HG03378 (cell line): Measurements from ENCODE around the gene UBAP1L.
"Not testable (repeated sequence)": the region's sequence is repeated elsewhere in the genome, so short reads cannot be mapped to it uniquely, and the experiment has no call there.

Source experiments
- ATAC-seq: cut with Tn5 transposase; IDR thresholded peaks from one replicate; pipeline ENCODE4 v1.9.1; 2021; ENCODE audit warnings: mild to moderate bottlenecking, moderate library complexity; ENCODE audit not compliant: unreplicated experiment

The UBAP1L gene

GRCh38 chr15:65085207-65085753, 29.7 kb downstream of the UBAP1L start:
- ATAC-seq = no peak

DNA sequence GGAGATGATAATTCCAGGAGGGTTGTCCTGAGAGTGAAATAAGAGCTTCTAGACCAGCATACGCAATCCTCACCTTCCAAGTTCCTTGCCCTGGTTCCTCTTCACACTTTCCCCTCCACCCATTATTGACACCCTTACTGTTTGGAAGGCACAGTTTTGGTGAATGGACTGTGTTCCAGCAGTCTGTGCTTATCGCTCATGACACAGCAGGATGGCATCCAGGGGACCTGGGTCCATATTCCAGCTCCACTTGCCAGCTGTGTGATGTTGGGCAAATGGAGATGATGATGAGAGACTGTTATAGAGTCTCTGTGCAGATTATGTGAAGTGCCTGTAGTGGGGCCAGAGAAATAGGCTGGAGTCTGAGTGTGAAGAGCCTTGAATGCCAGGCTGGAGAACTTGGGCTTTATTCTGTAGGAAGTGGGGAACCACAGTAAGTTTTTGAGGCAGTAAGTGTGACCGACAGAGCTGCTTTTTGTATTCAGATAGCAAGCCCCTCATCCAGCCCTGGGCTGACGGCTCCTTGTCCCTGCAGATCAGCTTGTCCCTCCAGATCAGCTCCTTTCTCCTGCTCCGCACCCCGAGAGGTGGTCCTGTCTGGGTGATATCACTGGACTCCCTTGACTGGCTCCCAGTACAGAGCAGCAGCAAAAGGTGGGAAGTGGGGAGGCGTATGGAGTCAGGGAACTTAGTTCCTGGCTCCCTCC, 30.3 kb downstream of the UBAP1L start:
- ATAC-seq = no peak

- ATAC-seq = no peak
Measured at GRCh38 chr15:65083262-65083701, 31.7 kb downstream of the UBAP1L start.

- ATAC-seq = no peak
Measured at GRCh38 chr15:65082303-65082953, 32.6 kb downstream of the UBAP1L start.

DNA sequence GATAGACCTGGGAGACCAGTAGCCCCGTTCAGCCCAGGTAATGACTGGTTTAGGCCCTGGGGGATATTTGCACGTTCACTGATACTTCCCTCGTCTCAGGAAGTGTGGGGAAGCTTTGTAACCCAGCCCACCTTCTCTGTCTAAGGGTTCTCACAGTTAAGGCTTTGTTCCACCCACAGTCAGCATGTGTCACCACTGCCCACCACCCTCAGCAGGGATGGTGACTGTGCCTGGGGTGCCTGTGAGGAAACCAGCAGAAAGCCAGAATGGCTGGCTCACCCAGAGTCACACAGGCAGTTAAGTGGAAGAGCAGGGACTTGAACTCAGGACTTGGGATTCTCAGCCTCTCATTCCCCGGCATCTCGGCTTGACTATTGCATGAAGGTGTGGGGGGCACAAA, 33.2 kb downstream of the UBAP1L start:
- ATAC-seq = no peak

GRCh38 chr15:65081270-65081669, 33.7 kb downstream of the UBAP1L start:
- no peak for ATAC-seq

GRCh38 chr15:65079580-65079979, 35.4 kb downstream of the UBAP1L start:
- ATAC-seq = no peak

DNA sequence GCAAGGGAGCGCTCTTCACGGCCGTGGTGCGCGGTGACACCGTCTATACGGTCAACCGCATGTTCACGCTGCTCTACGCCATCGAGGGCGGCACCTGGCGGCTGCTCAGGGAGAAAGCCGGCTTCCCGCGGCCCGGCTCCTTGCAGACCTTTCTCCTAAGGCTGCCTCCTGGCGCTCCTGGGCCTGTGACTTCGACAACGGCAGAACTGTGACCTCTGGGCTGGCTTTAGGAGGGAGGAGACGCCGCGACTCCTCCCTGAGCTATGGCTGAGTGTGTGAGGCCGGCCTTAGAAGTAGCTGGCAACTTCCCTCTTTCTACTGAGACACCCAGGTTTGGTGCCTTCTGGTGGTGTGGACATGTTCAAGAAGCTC, 37.0 kb downstream of the UBAP1L start:
- ATAC-seq = no peak

DNA sequence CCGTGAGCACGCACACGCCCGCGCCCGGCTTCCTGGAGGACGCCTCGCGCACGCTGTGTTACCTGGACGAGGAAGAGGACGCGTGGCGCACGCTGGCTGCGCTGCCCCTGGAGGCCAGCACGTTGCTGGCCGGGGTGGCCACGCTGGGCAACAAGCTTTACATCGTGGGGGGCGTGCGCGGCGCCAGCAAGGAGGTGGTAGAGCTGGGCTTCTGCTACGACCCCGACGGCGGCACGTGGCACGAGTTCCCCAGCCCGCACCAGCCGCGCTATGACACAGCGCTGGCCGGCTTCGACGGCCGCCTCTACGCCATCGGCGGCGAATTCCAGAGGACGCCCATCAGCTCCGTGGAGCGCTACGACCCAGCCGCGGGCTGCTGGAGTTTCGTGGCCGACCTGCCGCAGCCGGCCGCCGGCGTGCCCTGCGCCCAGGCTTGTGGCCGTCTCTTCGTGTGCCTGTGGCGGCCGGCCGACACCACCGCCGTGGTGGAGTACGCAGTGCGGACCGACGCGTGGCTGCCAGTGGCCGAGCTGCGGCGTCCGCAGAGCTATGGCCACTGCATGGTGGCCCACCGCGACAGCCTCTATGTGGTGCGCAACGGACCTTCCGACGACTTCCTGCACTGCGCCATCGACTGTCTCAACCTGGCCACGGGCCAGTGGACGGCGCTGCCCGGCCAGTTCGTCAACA, 37.6 kb downstream of the UBAP1L start:
- no peak for ATAC-seq

- no peak for ATAC-seq
Measured at GRCh38 chr15:65076486-65077290, 38.3 kb downstream of the UBAP1L start, which contains the start of gene KBTBD13. Gene KBTBD13, plus strand, starts transcription at chr15:65076746. Its CDS starts 70 bp downstream, at chr15:65076816.

DNA sequence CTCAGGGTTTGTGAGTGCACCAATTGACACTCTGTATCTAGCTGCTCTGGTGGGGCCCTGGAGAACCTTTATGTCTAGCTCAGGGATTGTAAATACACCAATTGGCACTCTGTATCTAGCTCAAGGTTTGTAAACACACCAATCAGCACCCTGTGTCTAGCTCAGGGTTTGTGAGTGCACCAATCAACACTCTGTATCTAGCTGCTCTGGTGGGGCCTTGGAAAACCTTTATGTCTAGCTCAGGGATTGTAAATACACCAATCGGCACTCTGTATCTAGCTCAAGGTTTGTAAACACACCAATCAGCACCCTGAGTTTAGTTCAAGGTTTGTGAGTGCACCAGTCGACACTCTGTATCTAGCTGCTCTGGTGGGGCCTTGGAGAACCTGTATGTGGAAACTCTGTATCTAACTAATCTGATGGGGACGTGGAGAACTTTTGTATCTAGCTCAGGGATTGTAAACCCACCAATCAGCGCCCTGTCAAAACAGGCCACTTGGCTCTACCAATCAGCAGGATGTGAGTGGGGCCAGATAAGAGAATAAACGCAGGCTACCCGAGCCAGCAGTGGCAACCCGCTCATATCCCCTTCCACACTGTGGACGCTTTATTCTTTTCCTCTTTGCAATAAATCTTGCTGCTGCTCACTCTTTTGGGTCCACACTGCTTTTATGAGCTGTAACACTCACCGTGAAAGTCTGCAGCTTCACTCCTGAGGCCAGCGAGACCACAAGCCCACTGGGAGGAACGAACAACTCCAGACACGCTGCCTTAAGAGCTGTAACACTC, 39.2 kb downstream of the UBAP1L start:
- ATAC-seq = not testable (repeated sequence)

DNA sequence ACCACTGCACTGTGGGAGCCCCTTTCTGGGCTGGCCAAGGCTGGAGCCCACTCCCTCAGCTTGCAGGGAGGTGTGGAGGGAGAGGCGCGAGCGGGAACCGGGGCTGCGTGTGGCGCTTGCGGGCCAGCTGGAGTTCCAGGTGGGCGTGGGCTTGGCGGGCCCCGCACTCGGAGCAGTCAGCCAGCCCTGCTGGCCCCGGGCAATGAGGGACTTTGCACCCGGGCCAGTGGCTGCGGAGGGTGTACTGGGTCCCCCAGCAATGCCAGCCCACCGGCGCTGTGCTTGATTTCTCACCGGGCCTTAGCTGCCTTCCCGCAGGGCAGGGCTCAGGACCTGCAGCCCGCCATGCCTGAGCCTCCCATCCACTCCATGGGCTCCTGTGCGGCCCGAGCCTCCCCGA, 40.1 kb downstream of the UBAP1L start:
- not testable (repeated sequence) for ATAC-seq

GRCh38 chr15:65072617-65073016, 42.4 kb downstream of the UBAP1L start:
- ATAC-seq = no peak

- ATAC-seq = no peak
Measured at GRCh38 chr15:65072027-65072426, 43.0 kb downstream of the UBAP1L start.

DNA sequence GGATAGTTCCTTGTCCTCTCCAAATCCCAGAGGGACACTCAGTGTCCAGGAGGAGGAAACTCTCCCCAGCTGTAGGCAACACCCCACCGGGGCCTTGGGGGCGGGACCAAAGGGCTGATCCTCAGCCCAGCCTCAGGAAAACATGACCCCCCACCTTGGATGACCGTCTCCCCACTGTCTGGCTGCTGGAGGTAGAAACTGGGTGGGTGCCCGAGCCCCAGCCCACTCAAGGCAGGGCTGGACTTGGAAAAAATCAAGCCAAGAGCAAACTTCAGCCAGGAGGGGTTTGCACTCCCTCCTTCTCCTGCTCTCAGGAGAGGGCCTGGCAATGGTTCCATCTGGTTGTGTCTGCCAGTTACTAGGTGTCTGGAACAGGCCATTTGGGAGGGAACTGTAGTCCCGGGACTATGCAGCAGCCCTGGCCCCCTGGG, 43.6 kb downstream of the UBAP1L start:
- ATAC-seq = no peak

DNA sequence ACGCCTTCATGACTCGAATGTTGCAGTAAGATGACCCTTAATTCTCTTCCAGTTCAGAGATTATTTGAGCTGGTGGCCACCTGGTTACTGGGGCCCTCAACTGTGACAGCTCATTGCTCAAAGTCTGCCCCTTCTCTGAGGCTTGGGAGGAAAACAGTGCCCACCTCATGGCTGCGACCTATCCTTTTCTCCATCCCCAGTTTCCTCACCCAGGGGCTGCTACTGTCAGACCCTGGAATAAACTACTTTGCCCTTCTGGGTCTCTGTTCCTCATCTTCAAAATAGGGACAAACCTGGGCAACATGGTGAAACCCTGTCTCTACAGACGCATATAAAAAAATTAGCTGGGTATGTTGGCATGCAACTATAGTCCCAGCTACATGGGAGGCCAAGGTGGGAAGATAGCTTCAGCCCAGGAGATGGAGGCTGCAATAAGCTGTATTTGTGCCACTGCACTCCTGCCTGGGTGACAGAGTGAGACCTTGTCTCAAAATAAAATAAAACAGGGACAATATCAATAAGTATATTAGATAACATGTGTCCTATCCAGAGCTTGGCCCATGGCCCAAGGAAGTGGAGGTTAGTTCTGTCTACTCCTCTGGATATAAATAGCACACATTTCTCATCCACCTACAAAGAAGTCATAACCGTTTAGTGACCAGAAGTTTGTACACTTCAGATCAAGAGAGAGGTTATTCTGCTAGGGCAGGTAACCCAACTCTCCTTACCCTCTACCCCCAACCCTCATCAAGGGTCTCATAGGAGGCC, 45.0 kb downstream of the UBAP1L start:
- ATAC-seq = no peak

DNA sequence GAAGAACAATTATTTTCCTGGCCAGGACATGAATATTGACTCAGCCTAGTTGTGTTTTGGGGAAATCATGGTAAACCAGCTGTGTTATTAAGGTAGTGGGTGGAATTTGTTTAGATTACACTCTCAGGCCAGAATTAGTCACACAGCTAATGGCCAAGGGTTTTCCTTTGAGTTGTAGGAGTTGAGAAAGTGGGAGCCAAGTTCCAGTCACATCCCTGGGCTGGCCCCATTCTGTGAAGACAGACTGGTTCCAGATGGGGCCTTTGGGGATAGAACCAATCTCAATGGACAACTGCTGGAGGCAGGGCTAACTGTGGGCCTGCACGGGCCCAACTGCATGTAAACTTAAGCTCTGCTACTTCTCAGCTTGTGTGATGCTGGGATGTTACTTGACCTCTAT, 45.8 kb downstream of the UBAP1L start:
- ATAC-seq = no peak

DNA sequence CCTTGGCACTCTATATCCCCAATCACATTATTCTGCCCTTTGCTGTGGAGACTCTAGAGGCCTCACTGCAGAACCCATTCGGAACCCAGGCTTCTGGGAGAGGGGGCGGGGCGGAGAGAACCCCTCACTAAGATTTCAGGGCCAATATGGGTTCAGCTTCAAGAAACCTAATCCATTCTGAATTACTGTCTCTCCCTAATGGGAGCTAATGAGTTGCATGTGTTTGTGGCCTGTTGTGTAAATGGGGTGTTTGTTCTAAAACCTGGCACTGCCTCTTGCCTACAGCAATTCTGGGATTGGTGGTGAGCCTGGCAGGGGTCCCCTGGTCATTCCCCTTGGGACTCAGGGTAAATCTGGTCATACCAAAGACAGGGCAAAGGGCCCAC, 46.6 kb downstream of the UBAP1L start:
- no peak for ATAC-seq

GRCh38 chr15:65067645-65068402, 47.2 kb downstream of the UBAP1L start, which contains the start of gene RASL12:
Gene RASL12, minus strand, starts transcription at chr15:65067991. Its CDS starts 156 bp downstream, at chr15:65067835.
- ATAC-seq = no peak
